Esophagus muscularis mucosa (tissue), 4 donors: ENCODE measurements around the gene HLA-E. TPM values are rescaled to one million over a fixed set of nuclear protein-coding genes. Genes with fewer than 3 reads are reported as not detected.
"Not testable (repeated sequence)": the region's sequence is repeated elsewhere in the genome, so short reads cannot be mapped to it uniquely, and the experiment has no call there.

Experiments
- DNase-seq: peaks from one replicate; pipeline ENCODE4 v3.0.0-alpha.2; 2017; ENCODE audit errors: extremely low spot score
- H3K27ac ChIP-seq, 4 donors: fragments of 200-600 bp; sonication (generic); replicated peaks in 1 of 4; 1 replicate in 3 of 4; 2 replicates in 1 of 4; pipeline ENCODE4 v1.5.1; 2016 to 2019; ENCODE audit warnings: mild to moderate bottlenecking in 1 of 4
- H3K27me3 ChIP-seq, 4 donors: fragments of 200-600 bp; sonication (generic); one replicate each; pipeline versions ENCODE4 v1.5.1 to v1.6.0; 2016 to 2019
- H3K36me3 ChIP-seq, 4 donors: fragments of 200-600 bp; sonication (generic); one replicate each; pipeline ENCODE4 v1.5.1; 2016 to 2019
- H3K4me1 ChIP-seq, 4 donors: fragments of 200-600 bp; sonication (generic); one replicate each; pipeline ENCODE4 v1.5.1; 2016 to 2019
- H3K4me3 ChIP-seq, 4 donors: fragments of 200-600 bp; sonication (generic); 1 replicate in 2 of 4; 2 replicates in 2 of 4; pipeline ENCODE4 v1.5.1; 2016 to 2019; ENCODE audit warnings: mild to moderate bottlenecking in 4 of 4, moderate library complexity in 1 of 4
- H3K9me3 ChIP-seq, 4 donors: fragments of 200-600 bp; sonication (generic); 1 replicate in 3 of 4; 2 replicates in 1 of 4; pipeline ENCODE4 v1.5.1; 2016 to 2019
- EP300 ChIP-seq: sonication (generic); formaldehyde crosslinking; IDR thresholded peaks from one replicate; pipeline ENCODE4 v1.6.1; 2017; ENCODE audit warnings: antibody characterized with exemption
- POLR2A ChIP-seq: fragments of 450-650 bp; IDR thresholded peaks from one replicate; pipeline ENCODE4 v1.6.1; 2017; ENCODE audit warnings: antibody characterized with exemption, moderate library complexity, mild to moderate bottlenecking, low read depth
- POLR2AphosphoS5 ChIP-seq, 2 donors: sonication (generic); formaldehyde crosslinking; IDR thresholded peaks; one replicate each; pipeline ENCODE4 v1.6.1; 2017; ENCODE audit warnings: antibody characterized with exemption in 2 of 2
- WGBS: methylation state at CpG from one replicate; pipeline ENCODE4 v1.1.5; 2018; 5-methylcytosine and 5-hydroxymethylcytosine counted together
- intact Hi-C: fragments of 100-400 bp; cut with DNase I; formaldehyde crosslinking; loops from one replicate; pipeline ENCODE4 v1.15.1; 2023
- total RNA-seq, 4 donors: library from RNA; depleted of rRNA; stranded (reverse); fragments of >200 nt; gene quantifications; one replicate each; pipeline versions ENCODE4 v1.1.0 to v1.2.1, GENCODE V29; 2016
- TF ChIP-seq, protein P1 (sequence below), 3 experiments: fragments of 200-600 bp in 2 of 3; fragments of 450-650 bp in 1 of 3; sonication (generic) in 2 of 3; IDR thresholded peaks; one replicate each; pipeline ENCODE4 v1.5.1; 2017 to 2019; ENCODE audit warnings: antibody characterized with exemption in 3 of 3, mild to moderate bottlenecking in 2 of 3, moderate library complexity in 1 of 3

The HLA-E gene
- total RNA-seq, 4 donors from 2014 or later = 294 to 649 (median 523) TPM

DNA sequence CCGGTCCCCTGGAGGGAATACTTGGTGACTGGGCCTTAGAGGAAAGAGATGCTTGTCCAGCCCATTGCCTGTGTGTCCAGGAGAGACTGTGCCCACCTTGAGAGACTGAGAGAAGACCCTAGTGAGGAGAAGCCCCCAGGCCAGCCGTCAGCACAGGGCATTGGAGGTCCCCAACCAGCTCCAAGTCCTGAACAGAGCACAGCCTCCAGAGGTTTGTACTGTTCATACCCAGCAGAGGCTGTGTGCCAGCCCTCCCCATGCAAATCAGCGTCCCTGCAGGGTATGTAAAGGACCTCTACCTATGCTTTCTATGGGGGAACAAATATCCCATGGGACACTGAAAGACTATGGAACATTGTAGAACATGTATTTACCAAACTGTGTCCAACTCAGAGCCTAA, 8.4 kb downstream of the HLA-E start:
- peaks cover 1 to 16% (median 7%) of the 10 kb centered on the region in 4 donors for H3K4me1 ChIP-seq
- no peak for DNase-seq
- intact Hi-C loops = no loop called here
- TF ChIP-seq EP300 (no peak), POLR2A (no peak), POLR2AphosphoS5 (IDR thresholded peaks at IDR 0.05) (no peak)
- TF ChIP-seq, protein P1, sequence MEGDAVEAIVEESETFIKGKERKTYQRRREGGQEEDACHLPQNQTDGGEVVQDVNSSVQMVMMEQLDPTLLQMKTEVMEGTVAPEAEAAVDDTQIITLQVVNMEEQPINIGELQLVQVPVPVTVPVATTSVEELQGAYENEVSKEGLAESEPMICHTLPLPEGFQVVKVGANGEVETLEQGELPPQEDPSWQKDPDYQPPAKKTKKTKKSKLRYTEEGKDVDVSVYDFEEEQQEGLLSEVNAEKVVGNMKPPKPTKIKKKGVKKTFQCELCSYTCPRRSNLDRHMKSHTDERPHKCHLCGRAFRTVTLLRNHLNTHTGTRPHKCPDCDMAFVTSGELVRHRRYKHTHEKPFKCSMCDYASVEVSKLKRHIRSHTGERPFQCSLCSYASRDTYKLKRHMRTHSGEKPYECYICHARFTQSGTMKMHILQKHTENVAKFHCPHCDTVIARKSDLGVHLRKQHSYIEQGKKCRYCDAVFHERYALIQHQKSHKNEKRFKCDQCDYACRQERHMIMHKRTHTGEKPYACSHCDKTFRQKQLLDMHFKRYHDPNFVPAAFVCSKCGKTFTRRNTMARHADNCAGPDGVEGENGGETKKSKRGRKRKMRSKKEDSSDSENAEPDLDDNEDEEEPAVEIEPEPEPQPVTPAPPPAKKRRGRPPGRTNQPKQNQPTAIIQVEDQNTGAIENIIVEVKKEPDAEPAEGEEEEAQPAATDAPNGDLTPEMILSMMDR (IDR thresholded peaks at IDR 0.05) = no peak
- 85% methylated on average over 3 of the region's 3 CpGs for WGBS
- H3K4me3 ChIP-seq = no peak overlapping the region
- peaks cover 7 to 20% (median 12%) of the 10 kb centered on the region in 4 donors for H3K36me3 ChIP-seq
- peaks cover 0 to 12% (median 0%) of the 10 kb centered on the region in 4 donors for H3K27me3 ChIP-seq
- H3K27ac ChIP-seq = no peak overlapping the region
- no peaks in the 10 kb centered on the region for H3K9me3 ChIP-seq

DNA sequence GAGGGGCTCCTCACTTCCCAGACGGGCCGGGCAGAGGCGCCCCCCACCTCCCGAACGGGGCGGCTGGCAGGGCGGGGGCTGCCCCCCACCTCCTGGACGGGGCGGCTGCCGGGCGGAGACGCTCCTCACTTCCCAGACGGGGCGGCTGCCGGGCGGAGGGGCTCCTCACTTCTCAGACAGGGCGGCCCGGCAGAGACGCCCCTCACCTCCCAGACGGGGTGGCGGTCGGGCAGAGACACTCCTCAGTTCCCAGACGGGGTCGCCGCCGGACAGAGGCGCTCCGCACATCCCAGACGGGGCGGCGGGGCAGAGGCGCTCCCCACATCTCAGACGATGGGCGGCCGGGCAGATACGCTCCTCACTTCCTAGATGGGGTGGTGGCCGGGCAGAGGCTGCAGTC, 9.4 kb downstream of the HLA-E start:
- 92% methylated on average over 23 of the region's 37 CpGs for WGBS
- H3K27ac ChIP-seq, H3K36me3 ChIP-seq, H3K4me1 ChIP-seq, DNase-seq, H3K4me3 ChIP-seq, intact Hi-C loops, H3K9me3 ChIP-seq: not testable (repeated sequence)
- peaks cover 0 to 12% (median 0%) of the 10 kb centered on the region in 4 donors for H3K27me3 ChIP-seq

DNA sequence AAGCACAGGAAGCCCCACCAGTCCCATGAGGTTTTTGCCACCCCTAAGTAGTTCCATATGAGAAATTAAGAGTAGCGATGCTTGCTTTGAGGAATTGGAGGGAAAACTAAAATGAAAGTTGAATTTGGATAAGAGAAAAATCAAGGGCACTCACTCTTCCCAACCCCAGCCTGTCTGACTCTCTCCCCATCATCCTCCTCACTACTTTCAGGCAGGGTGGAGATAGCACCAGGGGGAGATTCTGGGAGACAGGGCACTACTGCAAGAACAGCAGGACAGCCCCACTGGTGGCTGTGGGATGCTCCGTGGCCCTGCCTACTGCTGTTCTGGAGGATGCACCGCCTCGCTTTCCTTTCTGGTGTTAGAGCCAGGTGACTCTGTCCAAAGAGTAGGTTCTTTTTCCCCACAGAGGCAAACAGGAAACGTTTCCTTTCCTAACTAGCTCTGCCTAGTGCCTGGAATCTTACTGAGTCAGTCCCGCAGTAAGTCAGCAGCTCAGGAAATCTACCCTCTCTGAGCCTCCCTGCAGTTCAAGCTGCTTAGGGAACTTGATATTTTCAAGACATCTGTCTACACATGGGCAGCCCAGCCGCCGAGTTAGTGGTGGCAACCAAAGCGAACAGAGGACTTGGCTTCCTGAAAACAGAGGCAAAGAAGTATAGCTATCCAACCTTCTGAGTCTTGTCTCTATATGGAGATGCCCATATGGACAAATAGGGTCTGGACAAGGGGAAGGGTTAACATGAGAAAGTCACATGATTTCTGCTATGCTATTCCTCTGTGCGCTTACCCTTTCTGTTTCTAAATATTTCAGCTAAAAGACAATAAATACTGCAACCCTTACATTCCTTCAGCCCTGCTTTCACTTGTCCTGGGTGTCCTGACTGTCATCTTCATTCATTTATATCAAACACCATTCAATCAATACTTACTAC, 11.4 kb downstream of the HLA-E start:
- TF ChIP-seq EP300 (no peak), POLR2A (no peak), POLR2AphosphoS5 (IDR thresholded peaks at IDR 0.05) (peak; percentile 41 to 57)
- TF ChIP-seq, protein P1 (IDR thresholded peaks at IDR 0.05) = no peak
- intact Hi-C loops = no loop called here
- Histone ChIP-seq H3K9me3 (no peaks in the 10 kb centered on the region), H3K4me1 (peaks cover 0 to 8% (median 0%) of the 10 kb centered on the region in 4 donors), H3K27ac (peak overlapping the region; percentile 19 to 63 (median 26)), H3K27me3 (peaks cover 0 to 12% (median 0%) of the 10 kb centered on the region in 4 donors), H3K36me3 (no peaks in the 10 kb centered on the region), H3K4me3 (no peak overlapping the region)
- WGBS = 56% methylated on average over 10 of the region's 10 CpGs
- no peak for DNase-seq

DNA sequence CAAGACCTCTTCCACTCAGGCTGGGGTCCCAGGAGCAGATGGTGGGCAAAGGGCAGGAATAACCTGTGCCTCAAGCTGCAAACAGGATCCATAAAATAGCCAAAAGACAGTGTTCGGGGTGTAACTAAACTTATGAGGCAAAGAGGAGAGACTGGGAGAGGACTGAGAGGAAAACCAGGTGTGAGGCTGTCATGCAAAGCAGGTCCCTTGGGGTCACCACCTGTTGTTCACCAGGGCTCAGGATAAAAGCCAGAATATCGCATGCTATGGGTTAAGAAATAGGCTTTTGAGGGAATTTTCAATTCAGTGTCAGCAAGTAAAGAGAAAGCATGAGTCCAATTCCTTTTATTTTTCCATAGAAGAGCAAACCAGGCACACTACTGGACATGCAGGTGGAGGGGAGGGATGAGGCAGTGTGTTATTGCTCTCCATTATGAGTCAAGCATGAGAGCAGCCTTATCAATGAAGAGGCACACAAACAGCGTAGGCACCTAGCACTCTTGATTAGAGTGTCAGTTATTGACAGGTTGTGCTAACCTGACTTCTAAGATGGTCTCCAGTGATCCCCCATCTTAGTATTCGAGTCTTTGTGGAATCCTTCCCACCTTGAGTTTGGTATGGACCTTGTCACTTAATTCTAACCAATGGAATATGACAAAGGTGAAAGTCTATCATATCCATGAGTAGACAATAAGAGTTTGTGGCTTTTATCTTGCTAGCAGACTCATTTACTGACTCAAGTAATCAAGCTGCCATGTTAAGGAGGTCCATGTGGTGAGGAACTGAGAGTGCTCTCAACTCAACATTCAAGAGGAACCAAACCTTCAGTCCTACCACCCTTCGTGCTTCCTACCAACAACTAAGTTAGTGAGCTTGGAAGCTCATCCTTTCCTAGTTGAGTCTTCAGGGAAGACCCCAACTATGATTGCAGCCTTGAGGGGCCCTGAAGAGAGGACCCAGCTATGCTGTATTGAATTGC, 18.8 kb downstream of the HLA-E start:
- H3K4me3 ChIP-seq = no peak overlapping the region
- no peak overlapping the region for H3K27ac ChIP-seq
- DNase-seq = peak; percentile 45
- no peaks in the 10 kb centered on the region for H3K36me3 ChIP-seq
- H3K4me1 ChIP-seq = peaks cover 0 to 4% (median 0%) of the 10 kb centered on the region in 4 donors
- intact Hi-C loops = no loop called here
- 87% methylated on average over 5 of the region's 5 CpGs for WGBS
- no peaks in the 10 kb centered on the region for H3K9me3 ChIP-seq
- no peak for TF ChIP-seq POLR2AphosphoS5 (IDR thresholded peaks at IDR 0.05)
- TF ChIP-seq POLR2A = no peak
- no peak for TF ChIP-seq EP300
- TF ChIP-seq, protein P1 (IDR thresholded peaks at IDR 0.05) = no peak
- H3K27me3 ChIP-seq = peaks cover 0 to 4% (median 0%) of the 10 kb centered on the region in 4 donors
